GM06990 (cell line): ENCODE results near the gene SVOPL.

ENCODE experiments used
- DNase-seq: peaks from one replicate; pipeline ENCODE4 v3.0.0-alpha.2; 2011; ENCODE audit not compliant: insufficient read length; ENCODE audit errors: extremely low read depth
- H3K27me3 ChIP-seq: replicated peaks from 2 replicates; pipeline ENCODE4 v1.6.0; 2011; ENCODE audit warnings: low read length; ENCODE audit not compliant: control insufficient read depth, insufficient read depth
- H3K36me3 ChIP-seq: 2 replicates; pipeline ENCODE4 v1.5.1; 2011; ENCODE audit warnings: low read length; ENCODE audit not compliant: control insufficient read depth, insufficient read depth
- H3K4me3 ChIP-seq: replicated peaks from 2 replicates; pipeline ENCODE4 v1.5.1; 2011; ENCODE audit warnings: low read depth, mild to moderate bottlenecking, control low read depth, low read length
- CTCF ChIP-seq: IDR thresholded peaks from 2 replicates; pipeline ENCODE4 v1.5.1; 2011; ENCODE audit warnings: low read length, control low read depth, mild to moderate bottlenecking, inconsistent platforms; ENCODE audit not compliant: insufficient read depth, poor library complexity, severe bottlenecking

SVOPL gene

GRCh38 chr7:138713191-138713590 is 12.0 kb upstream of the SVOPL start:
- no peak for DNase-seq
- TF ChIP-seq CTCF, result no peak
- H3K36me3 ChIP-seq, result no peaks in the 10 kb centered on the region
- peaks cover 2% of the 10 kb centered on the region; the same call in 1 of the 2 replicates for H3K27me3 ChIP-seq
- H3K4me3 ChIP-seq, result no peak overlapping the region

- peaks cover 2% of the 10 kb centered on the region; the same call in 1 of the 2 replicates for H3K27me3 ChIP-seq
- no peak for TF ChIP-seq CTCF
Measured at GRCh38 chr7:138712652-138713051, 11.5 kb upstream of the SVOPL start.

DNA sequence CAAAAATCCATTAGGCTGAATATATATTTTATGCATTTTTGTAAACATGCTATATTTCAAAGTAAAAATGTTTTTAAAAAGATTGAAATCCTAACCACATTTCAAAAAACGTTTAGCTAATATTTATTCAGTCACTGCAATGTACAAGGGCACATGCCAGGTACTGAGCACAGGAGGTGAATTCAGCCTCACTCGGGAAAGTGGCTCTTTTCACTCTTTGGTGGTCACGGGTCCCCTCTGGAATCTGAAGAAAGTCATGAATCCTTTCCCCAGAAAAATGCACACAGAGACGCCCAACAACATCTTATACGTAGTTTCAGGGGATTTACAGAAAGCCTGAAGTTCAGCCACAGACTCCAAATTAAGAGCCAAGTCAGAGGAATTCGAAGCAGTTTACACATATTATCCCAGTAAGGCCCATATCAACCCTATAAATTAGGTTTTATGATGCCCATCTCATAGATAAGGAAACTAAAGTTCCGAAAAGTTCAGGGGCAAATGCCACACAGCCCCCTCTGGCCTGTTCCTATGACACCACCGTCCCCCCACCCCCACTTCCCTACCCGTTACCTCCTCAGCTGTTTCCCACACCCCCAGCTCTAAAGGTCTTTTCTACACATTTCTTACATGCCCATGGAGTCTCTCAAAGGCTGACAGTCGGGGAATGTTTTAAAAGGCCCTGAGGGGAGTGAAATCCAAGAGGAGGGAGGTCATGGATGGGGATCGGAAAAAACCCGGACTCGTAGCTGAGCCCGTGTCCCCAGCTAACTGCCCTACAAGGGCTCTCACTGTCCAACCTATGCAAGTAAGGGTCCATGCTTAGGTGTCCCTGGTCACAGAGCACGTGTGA is 9.6 kb upstream of the SVOPL start:
- no peak for TF ChIP-seq CTCF
- Histone ChIP-seq H3K4me3 (no peak overlapping the region), H3K36me3 (no peaks in the 10 kb centered on the region), H3K27me3 (peaks cover 2% of the 10 kb centered on the region; the same call in 1 of the 2 replicates)
- no peak for DNase-seq

More at GRCh38 chr7:138712652-138713051, 11.5 kb upstream of the SVOPL start:
- no peaks in the 10 kb centered on the region for H3K36me3 ChIP-seq
- no peak overlapping the region for H3K4me3 ChIP-seq
- no peak for DNase-seq

DNA sequence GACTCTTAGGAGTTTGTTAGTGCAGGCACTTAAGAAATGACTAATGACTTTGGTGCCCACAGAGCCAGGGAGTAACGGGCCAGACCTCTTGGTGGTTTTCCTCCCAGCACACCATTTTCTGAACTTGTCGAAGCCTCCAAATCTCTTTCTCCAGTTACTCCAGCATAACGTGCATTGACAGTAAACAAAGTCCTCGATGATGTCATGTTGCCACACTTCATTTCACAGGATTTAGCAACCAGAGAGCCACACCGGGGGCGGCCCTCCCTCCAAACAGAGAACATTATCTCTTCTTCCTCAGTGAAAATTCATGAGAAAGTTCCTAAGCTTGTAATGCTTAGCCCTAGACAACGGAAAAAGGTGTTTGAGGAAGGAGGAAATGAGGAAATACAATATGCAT is 4.0 kb upstream of the SVOPL start:
- no peaks in the 10 kb centered on the region for H3K36me3 ChIP-seq
- no peaks in the 10 kb centered on the region for H3K27me3 ChIP-seq
- no peak for TF ChIP-seq CTCF
- DNase-seq, result no peak
- H3K4me3 ChIP-seq, result no peak overlapping the region

DNA sequence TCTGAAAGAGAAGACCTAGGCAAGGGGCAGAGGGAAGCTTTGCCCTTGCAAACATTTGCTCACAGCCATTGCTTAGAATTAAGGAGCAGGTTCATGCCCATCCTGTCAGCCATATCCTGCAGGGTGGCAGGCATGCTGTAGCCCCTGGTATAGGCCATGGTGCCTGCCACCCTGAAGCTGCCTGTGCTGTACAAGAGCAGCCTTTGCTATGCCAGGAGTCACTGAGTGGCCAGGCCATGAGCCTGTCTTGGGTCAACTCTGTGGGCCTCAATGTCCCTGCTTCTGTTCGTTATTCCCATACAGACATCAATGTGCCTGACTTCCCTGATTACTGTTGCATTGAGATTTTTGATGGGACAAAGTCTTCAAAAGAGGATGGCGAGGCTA is 368 bp upstream of the SVOPL start:
- Histone ChIP-seq H3K36me3 (no peaks in the 10 kb centered on the region), H3K27me3 (no peaks in the 10 kb centered on the region), H3K4me3 (no peak overlapping the region)
- TF ChIP-seq CTCF, result no peak
- DNase-seq, result no peak

DNA sequence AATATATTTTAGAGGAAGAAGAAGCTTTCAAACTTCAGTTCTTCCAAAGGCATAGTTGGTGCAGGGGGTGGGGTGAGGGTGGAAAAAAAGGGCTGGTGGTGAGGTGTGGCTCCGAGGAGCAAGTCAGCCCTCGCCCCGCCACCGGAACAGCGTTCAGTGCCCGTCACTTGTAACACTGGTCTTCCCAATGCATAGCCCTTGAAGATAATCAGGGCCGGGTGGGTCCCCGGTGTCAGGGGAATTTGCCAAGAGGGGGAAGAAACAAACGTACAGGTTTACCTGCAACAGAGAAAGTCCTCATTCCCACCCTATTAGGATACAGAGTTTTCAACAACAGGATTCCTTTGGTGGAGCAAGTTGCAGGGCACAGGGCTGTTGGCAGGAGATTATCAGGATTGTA is 1.5 kb downstream of the SVOPL start:
- no peak for TF ChIP-seq CTCF
- Histone ChIP-seq H3K4me3 (no peak overlapping the region), H3K36me3 (no peaks in the 10 kb centered on the region), H3K27me3 (no peaks in the 10 kb centered on the region)
- DNase-seq, result no peak
